HG03045 (cell line): ENCODE results near the gene PCNT.
"Not testable (repeated sequence)": the region's sequence is repeated elsewhere in the genome, so short reads cannot be mapped to it uniquely, and the experiment has no call there.

Experiments used
- ATAC-seq: cut with Tn5 transposase; IDR thresholded peaks from one replicate; pipeline ENCODE4 v1.9.1; 2021; ENCODE audit warnings: mild to moderate bottlenecking, moderate library complexity; ENCODE audit not compliant: unreplicated experiment

PCNT gene

GRCh38 chr21:46356494-46357334 lies 32.8 kb downstream of the PCNT start:
- no peak for ATAC-seq

DNA sequence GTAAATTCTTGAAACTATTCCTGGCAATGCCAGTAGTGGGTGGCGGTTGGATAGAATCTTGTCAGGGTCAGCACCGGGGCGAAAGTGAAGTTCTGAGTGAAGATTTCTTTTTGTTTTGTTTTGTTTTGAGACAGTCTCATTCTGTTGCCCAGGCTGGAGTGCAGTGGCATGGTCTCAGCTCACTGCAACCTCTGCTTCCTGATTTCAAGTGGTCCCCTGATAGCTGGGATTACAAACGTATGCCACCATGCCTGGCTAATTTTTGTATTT lies 33.3 kb downstream of the PCNT start:
- no peak for ATAC-seq

DNA sequence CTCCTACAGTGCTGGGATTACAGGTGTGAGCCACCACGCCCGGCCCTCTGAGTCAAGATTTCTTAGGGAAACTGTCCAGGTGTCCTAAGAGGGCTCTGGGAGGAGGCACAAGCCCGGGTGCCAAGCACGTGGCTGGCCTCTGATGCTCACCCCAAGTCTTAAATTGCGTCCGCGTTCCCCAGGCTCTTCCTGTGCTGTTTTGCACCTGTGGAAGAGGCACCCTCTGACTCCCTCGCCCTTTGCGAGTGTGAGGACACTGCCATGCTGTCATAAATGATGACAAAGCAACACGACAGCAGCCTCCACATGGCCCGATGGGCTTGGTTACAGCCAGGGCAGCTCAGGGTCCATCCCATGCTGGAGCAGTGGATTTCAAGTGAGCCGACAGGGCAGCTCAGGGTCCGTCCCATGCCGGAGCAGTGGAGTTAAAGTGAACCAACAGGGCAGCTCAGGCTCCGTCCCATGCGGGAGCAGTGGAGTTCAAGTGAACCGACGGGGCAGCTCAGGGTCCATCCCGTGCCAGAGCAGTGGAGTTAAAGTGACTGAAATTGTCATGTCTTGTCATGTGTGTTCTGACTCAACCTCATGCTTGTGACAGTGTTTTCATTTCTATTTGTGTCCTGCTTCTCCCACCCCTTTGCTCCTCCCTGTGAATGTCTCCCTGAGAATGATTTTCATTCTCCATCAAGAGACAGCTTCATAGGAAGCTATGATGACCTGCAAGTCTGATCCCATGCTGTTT lies 33.9 kb downstream of the PCNT start:
- no peak for ATAC-seq

DNA sequence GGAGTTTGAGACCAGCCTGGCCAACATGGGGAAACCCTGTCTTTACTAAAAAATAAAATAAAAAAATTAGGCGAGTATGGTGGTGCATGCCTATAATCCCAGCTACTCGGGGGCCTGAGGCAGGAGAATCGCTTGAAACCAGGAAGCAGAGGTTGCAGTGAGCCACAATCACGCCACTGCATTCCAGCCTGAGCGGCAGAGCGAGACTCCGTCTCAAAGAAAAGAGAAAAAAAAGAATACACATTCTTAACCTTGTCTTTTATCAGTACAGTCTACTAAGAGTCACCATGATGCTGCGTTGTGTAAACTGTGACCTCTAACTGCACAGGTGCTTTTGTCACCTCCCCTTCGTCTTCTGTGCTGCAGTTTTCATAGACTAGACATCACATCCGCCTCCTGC lies 37.2 kb downstream of the PCNT start:
- ATAC-seq, result no peak

- no peak for ATAC-seq
Observed at GRCh38 chr21:46361935-46362334, 38.0 kb downstream of the PCNT start.

GRCh38 chr21:46362946-46363345 lies 39.0 kb downstream of the PCNT start:
- no peak for ATAC-seq

DNA sequence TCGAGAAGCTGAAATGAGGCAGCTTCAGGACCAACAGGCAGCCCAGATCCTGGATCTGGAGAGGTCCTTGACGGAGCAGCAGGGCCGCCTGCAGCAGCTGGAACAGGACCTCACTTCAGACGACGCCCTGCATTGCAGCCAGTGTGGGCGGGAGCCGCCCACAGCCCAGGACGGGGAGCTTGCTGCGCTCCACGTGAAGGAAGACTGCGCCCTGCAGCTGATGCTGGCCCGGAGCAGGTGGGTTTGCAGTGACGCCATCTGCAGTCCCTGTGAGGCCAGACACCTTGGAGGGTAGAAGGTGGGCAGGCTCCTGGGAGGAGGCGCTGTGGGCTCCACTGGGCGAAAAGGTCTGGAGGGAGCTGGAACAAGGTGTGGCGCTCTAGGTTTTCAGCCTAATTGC lies 39.7 kb downstream of the PCNT start:
- no peak for ATAC-seq

DNA sequence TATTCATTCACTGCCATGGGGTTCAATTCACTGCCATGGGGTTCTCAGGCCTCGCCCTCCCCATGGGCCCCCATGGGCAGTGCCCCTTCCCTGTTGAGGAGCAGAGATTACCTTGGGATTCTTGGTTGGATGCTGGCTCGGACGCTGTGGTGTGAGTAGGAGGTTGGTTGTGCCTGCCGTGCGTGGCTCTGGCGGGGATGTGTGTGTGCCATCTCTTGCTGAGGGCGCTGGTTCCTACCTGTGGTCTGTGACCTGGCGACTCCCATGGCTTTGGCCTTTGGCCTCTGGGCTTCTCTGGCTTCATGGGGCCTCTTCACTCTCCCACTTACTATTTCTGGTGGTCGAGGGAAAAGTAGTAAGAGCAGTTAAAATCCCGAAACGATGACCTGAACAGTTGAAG lies 42.1 kb downstream of the PCNT start:
- no peak for ATAC-seq

DNA sequence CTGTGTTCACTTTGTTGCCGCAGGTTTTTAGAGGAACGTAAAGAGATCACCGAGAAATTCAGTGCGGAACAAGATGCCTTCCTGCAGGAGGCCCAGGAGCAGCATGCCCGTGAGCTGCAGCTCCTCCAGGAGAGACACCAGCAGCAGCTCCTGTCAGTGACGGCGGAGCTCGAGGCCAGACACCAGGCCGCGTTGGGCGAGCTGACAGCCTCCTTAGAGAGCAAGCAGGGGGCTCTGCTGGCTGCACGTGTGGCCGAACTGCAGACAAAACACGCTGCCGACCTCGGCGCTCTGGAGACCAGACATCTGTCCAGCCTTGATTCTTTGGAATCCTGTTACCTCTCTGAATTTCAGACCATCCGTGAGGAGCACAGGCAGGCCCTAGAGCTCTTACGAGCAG lies 42.6 kb downstream of the PCNT start:
- ATAC-seq, result no peak

- no peak for ATAC-seq
Observed at GRCh38 chr21:46366966-46367365, 43.0 kb downstream of the PCNT start.

- ATAC-seq, result no peak
Observed at GRCh38 chr21:46368533-46369285, 44.8 kb downstream of the PCNT start.

- no peak for ATAC-seq
Observed at GRCh38 chr21:46369520-46370235, 45.7 kb downstream of the PCNT start.

- no peak for ATAC-seq
Observed at GRCh38 chr21:46371204-46372013, 47.5 kb downstream of the PCNT start.

- no peak for ATAC-seq
Observed at GRCh38 chr21:46372014-46372485, 48.1 kb downstream of the PCNT start.

- ATAC-seq, result not testable (repeated sequence)
Observed at GRCh38 chr21:46372947-46373346, 49.0 kb downstream of the PCNT start.

DNA sequence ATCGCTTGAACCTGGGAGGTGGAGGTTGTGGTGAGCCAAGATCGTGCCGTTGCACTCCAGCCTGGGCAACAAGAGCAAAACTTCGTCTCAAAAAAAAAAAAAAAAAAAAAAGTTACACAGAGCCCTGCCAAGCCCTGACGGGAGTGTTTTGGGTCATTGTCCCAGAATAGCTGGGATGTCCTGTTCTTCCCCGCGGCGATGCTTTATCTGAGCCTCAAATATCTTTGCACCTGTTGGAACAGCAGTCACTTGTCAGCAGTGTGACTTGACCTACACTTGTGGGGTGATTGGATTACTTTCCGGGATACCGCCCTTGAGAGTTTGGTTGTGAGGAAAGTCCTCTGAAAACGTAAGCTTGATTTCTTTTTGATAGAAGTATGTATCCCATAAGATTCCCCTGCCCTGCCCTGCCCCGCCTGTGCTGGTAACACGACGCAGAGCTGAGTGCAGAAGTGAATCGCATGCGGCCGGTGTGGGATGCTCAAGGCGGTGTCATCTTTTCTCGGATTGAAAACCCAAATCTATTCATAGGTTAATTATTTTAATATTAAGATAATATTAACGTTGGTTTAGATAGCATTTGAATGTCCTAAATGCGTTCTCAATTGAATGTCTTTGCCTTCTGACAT lies 50.9 kb downstream of the PCNT start:
- ATAC-seq, result no peak

DNA sequence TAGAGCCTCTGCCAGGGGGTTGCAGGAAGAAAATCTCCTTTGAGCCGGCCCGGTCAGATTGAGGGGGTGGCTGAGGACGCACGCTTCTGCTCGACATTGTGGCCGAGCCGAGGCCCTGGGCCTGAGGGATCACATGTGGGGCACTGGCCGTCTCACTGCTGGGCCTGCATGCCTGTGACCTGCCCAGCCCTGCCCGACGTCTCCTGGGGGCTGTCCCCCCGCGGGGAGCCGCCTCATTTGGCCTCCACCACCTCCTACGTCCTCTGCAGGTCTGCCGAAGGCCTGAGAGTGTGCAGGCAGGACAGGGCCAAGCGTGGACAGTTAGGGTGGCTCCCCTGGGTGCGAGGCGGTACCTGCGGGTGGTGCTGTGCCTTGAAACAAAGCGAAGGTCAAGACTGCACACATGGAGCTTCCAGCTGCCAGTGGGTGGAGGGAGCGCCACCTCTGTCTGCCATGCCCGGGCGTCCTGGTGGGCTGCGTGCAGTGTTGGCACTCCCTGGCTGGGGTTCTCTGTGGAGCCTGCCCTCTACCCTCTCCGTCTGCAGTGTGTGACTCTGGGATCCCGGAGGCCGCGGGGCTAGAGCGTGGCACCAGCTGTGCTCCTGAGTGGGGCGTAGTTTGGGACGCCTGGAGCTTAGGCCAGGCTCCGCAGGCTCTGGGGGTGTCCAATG lies 51.7 kb downstream of the PCNT start:
- ATAC-seq, result no peak

GRCh38 chr21:46376231-46376628 lies 52.3 kb downstream of the PCNT start:
- ATAC-seq, result no peak

- ATAC-seq, result no peak
Observed at GRCh38 chr21:46376856-46377453, 53.0 kb downstream of the PCNT start.
